ENCODE data around the gene CEP250. TPM values are rescaled to one million over a fixed set of nuclear protein-coding genes. Genes with fewer than 3 reads are reported as not detected.

Gene CEP250
- total RNA-seq, 1 experiment from 2014 or later: 63.6 TPM

GRCh38 chr20:35563834-35564233 is 108.4 kb downstream of the CEP250 start:
- TF ChIP-seq EZH2 (IDR thresholded peaks at IDR 0.05; ENCODE audit: low read depth) (no peak), CTCF (conservative IDR thresholded peaks at IDR 0.05) (no peak)
- no peak overlapping the region for H3K27ac ChIP-seq
- H3K36me3 ChIP-seq (ENCODE audit: low read depth): peaks cover 10% of the 10 kb centered on the region
- H3K9me3 ChIP-seq (ENCODE audit: insufficient read depth, low read depth): no peaks in the 10 kb centered on the region
- H2AFZ ChIP-seq: no peak overlapping the region
- H3K4me3 ChIP-seq: no peak overlapping the region
- no TSS peak for BruUV-seq (replicated peaks)
- H3K4me1 ChIP-seq (replicated peaks; ENCODE audit: insufficient read depth): peaks cover 32% of the 10 kb centered on the region
- CTCF ChIA-PET: no interaction called here
- H3K4me2 ChIP-seq: no peak overlapping the region
- no peaks in the 10 kb centered on the region for H4K20me1 ChIP-seq (ENCODE audit: insufficient read depth)
- H3K27me3 ChIP-seq (ENCODE audit: insufficient read depth, low read depth): no peaks in the 10 kb centered on the region
- peaks cover 44% of the 10 kb centered on the region; the same call in 1 of the 2 replicates for H3F3A ChIP-seq (ENCODE audit: insufficient read depth, low read depth)
- DNase-seq: no peak
- H3K79me2 ChIP-seq (ENCODE audit: low read depth): no peaks in the 10 kb centered on the region
- no peaks in the 10 kb centered on the region for H3K9me2 ChIP-seq (ENCODE audit: insufficient read depth)
- intact Hi-C loops (cut with micrococcal nuclease; ENCODE audit: unreplicated experiment): no loop called here
- POLR2A ChIA-PET (ENCODE audit: unreplicated experiment): no interaction called here

DNA sequence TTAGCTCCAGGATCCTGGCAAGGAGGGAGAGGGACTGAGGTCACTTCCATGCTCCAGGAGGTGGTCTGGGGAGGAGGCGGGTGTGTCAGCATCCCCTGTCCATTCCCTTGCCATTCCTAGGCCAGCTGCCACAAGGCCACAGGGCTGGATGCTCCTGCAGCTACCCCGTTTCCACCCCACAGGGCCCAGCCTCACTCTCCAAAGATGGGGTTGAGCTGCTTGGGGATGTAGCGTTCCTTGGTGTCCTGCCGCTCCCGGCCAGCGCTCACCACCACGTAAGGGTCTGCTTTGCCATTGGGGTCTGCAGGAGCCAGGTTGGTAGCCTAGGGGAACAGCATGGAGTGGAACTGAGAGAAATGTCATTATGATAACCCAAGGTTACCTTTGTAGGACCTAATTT is 109.5 kb downstream of the CEP250 start:
- POLR2A ChIA-PET (ENCODE audit: unreplicated experiment): interaction anchor here (0.7 kb wide), 1 partner anchor 9 kb away, joined by 14 read pairs; no protein-coding TSS in a partner anchor
- Histone ChIP-seq H3K79me2 (ENCODE audit: low read depth) (no peaks in the 10 kb centered on the region), H3F3A (ENCODE audit: insufficient read depth, low read depth) (peaks cover 38% of the 10 kb centered on the region), H3K9me3 (ENCODE audit: insufficient read depth, low read depth) (no peaks in the 10 kb centered on the region), H3K9me2 (ENCODE audit: insufficient read depth) (no peaks in the 10 kb centered on the region), H3K36me3 (ENCODE audit: low read depth) (peaks cover 10% of the 10 kb centered on the region), H3K27me3 (ENCODE audit: insufficient read depth, low read depth) (no peaks in the 10 kb centered on the region), H3K4me3 (no peak overlapping the region), H3K4me2 (no peak overlapping the region), H4K20me1 (ENCODE audit: insufficient read depth) (no peaks in the 10 kb centered on the region), H2AFZ (no peak overlapping the region), H3K4me1 (replicated peaks; ENCODE audit: insufficient read depth) (peaks cover 22% of the 10 kb centered on the region), H3K27ac (no peak overlapping the region)
- intact Hi-C loops (cut with micrococcal nuclease; ENCODE audit: unreplicated experiment): loop anchor here (5.0 kb wide), 1 partner anchor 97 kb away; the partner anchor contains the start of genes CPNE1 and RBM12
- CTCF ChIA-PET: no interaction called here
- BruUV-seq (replicated peaks): no TSS peak
- DNase-seq: no peak
- TF ChIP-seq EZH2 (IDR thresholded peaks at IDR 0.05; ENCODE audit: low read depth) (no peak), CTCF (conservative IDR thresholded peaks at IDR 0.05) (no peak)

DNA sequence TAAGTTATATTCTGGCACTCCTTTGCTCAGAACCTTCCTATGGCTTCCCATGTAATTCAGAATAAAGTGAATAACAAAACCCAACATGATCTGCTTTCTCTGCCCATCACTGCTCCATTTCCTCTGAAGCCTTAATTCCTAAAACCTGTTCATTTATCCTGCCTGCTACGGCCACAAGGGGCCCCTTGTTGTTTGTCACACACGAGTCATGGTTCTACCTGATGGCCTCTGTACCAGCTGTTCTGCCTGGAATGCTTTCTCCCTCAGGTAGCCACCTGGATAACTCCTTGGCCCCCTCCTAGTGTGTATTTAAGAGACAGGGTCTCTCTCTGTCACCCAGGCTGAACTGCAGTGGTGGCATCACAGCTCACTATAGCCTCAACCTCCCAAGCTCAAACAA is 113.2 kb downstream of the CEP250 start:
- Histone ChIP-seq H3K27ac (no peak overlapping the region), H3K4me3 (no peak overlapping the region), H3K4me2 (no peak overlapping the region), H3K27me3 (ENCODE audit: insufficient read depth, low read depth) (no peaks in the 10 kb centered on the region), H3K9me3 (ENCODE audit: insufficient read depth, low read depth) (no peaks in the 10 kb centered on the region), H4K20me1 (ENCODE audit: insufficient read depth) (no peaks in the 10 kb centered on the region), H3F3A (ENCODE audit: insufficient read depth, low read depth) (peaks cover 20% of the 10 kb centered on the region), H3K4me1 (replicated peaks; ENCODE audit: insufficient read depth) (no peaks in the 10 kb centered on the region), H3K36me3 (ENCODE audit: low read depth) (peaks cover 21% of the 10 kb centered on the region), H3K9me2 (ENCODE audit: insufficient read depth) (no peaks in the 10 kb centered on the region), H3K79me2 (ENCODE audit: low read depth) (no peaks in the 10 kb centered on the region), H2AFZ (no peak overlapping the region)
- ChIA-PET POLR2A (ENCODE audit: unreplicated experiment) (interaction anchor here (0.7 kb wide), 1 partner anchor 48 kb away, joined by 4 read pairs; no protein-coding TSS in a partner anchor), CTCF (interaction anchor here (1.0 kb wide), 1 partner anchor 51 kb away, joined by 3 read pairs; no protein-coding TSS in a partner anchor)
- BruUV-seq (replicated peaks): no TSS peak
- DNase-seq: peak; percentile 26 to 55
- TF ChIP-seq CTCF (conservative IDR thresholded peaks at IDR 0.05): peak; percentile 56
- no peak for TF ChIP-seq EZH2 (IDR thresholded peaks at IDR 0.05; ENCODE audit: low read depth)
- intact Hi-C loops (cut with micrococcal nuclease; ENCODE audit: unreplicated experiment): loop anchor here (2.0 to 5.0 kb wide), 2 partner anchors 48 to 94 kb away; partner anchors contain the start of genes CPNE1 and RBM12

Small RNAs within 50 kb of the gene (microRNA-seq; reads per million reads assigned to microRNA genes)
- gene MIR1289-1 (ENCODE audit: borderline number of aligned reads, borderline replicate concordance): not detected

Other genes with a start within 250 kb of the CEP250 start
- 0.45 and 0.48 TPM in 2 replicates for gene MMP24, start 228.9 kb upstream of the CEP250 start, total RNA-seq (2021)
- gene MMP24OS, start 177.5 kb upstream of the CEP250 start, total RNA-seq (2021): 59.3 and 79.0 TPM in 2 replicates
- 255 and 270 TPM in 2 replicates for gene EIF6, start 170.8 kb upstream of the CEP250 start, total RNA-seq (2021)
- gene FAM83C, start 163.2 kb upstream of the CEP250 start, total RNA-seq (2021): not detected in 2 replicates
- 51.1 and 60.1 TPM in 2 replicates for gene UQCC1, start 43.6 kb upstream of the CEP250 start, total RNA-seq (2021)
- gene GDF5, start 17.4 kb upstream of the CEP250 start, total RNA-seq (2021): 0.33 TPM in 1 of 2 replicates, not detected in the other
- gene C20orf173, start 74.1 kb downstream of the CEP250 start, total RNA-seq (2021): not detected in 2 replicates
- 341 and 435 TPM in 2 replicates for gene ERGIC3, start 86.5 kb downstream of the CEP250 start, total RNA-seq (2021)
- gene SPAG4, start 160.2 kb downstream of the CEP250 start, total RNA-seq (2021): 14.1 and 22.9 TPM in 2 replicates
- 271 and 311 TPM in 2 replicates for gene CPNE1, start 209.3 kb downstream of the CEP250 start, total RNA-seq (2021)
- 46.9 and 81.2 TPM in 2 replicates for gene RBM12, start 209.3 kb downstream of the CEP250 start, total RNA-seq (2021)
- gene NFS1, start 243.8 kb downstream of the CEP250 start, total RNA-seq (2021): 56.9 and 65.0 TPM in 2 replicates
- 175 and 271 TPM in 2 replicates for gene ROMO1, start 243.8 kb downstream of the CEP250 start, total RNA-seq (2021)

All from PC-9 (cell line).